Measurements from ENCODE around the gene SEPTIN5. TPM values are rescaled to one million over a fixed set of nuclear protein-coding genes. Genes with fewer than 3 reads are reported as not detected.

SEPTIN5 gene
- total and polyA plus RNA-seq, 9 of the 15 experiments (the other 6 are each of a cell fraction or from before 2014, with no cell fraction given) = 0.03 to 195 (median 119) TPM

DNA sequence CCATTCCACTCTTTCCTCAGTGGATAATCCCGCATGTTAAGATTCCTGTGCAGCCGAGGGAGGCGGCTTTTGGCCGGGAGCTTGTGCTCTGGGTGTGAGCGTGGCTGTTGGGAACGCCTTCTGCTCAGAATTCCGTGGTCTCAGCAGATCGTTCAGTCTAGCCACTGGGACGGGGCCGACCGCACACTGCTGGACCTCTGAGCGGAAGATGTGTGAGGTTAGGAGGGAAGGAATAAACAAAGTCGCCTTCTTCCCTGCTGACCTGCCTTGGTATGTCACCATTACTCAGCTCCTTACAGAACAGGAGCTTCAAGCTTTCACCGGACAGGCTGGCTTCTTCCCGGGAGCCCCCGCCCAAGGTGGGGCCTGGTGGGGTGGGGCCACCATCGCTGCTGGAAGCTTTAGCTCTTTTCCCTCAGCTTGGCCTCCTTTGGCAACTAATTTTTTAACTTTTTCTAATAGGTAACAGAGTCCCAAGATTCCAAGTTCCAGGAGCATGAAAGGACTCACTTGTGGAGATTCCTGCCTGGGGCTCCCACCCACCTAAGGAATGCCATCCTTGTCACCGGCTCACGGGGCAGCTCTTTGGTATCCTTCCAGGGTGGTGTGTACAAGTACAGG, 22.5 kb upstream of the SEPTIN5 start (continued):
- peak; percentile 34; the same call in 1 of the 2 replicates for TF ChIP-seq ZNF589 (CRISPR knock-in tag; IDR thresholded peaks at IDR 0.05; ENCODE audit: low read depth)
- no peak for TF ChIP-seq STAG1 (CRISPR knock-in tag; IDR thresholded peaks at IDR 0.05; ENCODE audit: borderline replicate concordance)
- TF ChIP-seq BRD9 (IDR thresholded peaks at IDR 0.05; ENCODE audit: low read depth, partially characterized antibody) = peak; percentile 81
- TF ChIP-seq HDGF (IDR thresholded peaks at IDR 0.05) = peak; percentile 35; the same call in 1 of the 2 replicates
- TF ChIP-seq POU5F1 (IDR thresholded peaks at IDR 0.05; ENCODE audit: borderline replicate concordance, low read depth, low read length, partially characterized antibody) = no peak
- no peak for TF ChIP-seq TAF15 (IDR thresholded peaks at IDR 0.05; ENCODE audit: low read depth, low read length)
- no peak for TF ChIP-seq ELF2 (CRISPR knock-in tag; IDR thresholded peaks at IDR 0.05)
- peak; percentile 60; the same call in 1 of the 2 replicates for TF ChIP-seq SOX6 (IDR thresholded peaks at IDR 0.05)
- TF ChIP-seq STAT5B (CRISPR knock-in tag; IDR thresholded peaks at IDR 0.05) = no peak
- TF ChIP-seq, protein P1, sequence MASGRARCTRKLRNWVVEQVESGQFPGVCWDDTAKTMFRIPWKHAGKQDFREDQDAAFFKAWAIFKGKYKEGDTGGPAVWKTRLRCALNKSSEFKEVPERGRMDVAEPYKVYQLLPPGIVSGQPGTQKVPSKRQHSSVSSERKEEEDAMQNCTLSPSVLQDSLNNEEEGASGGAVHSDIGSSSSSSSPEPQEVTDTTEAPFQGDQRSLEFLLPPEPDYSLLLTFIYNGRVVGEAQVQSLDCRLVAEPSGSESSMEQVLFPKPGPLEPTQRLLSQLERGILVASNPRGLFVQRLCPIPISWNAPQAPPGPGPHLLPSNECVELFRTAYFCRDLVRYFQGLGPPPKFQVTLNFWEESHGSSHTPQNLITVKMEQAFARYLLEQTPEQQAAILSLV (tag; IDR thresholded peaks at IDR 0.05) = no peak
- TF ChIP-seq GATAD2A (IDR thresholded peaks at IDR 0.05) = peak; percentile 79
- no peak; a peak in 1 of 4 replicates for TF ChIP-seq NONO (IDR thresholded peaks at IDR 0.05; ENCODE audit: low read depth in 2 of 2, low read length in 1 of 2)
- TF ChIP-seq NR2C1 (IDR thresholded peaks at IDR 0.05) = no peak
- TF ChIP-seq NR2C1 (tag; IDR thresholded peaks at IDR 0.05) = 0 out of 2 replicates have a peak, but pooled peaks have one; percentile 11
- TF ChIP-seq, protein P2, sequence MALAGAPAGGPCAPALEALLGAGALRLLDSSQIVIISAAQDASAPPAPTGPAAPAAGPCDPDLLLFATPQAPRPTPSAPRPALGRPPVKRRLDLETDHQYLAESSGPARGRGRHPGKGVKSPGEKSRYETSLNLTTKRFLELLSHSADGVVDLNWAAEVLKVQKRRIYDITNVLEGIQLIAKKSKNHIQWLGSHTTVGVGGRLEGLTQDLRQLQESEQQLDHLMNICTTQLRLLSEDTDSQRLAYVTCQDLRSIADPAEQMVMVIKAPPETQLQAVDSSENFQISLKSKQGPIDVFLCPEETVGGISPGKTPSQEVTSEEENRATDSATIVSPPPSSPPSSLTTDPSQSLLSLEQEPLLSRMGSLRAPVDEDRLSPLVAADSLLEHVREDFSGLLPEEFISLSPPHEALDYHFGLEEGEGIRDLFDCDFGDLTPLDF (CRISPR knock-in tag; IDR thresholded peaks at IDR 0.05) = peak; percentile 28; the same call in 1 of the 2 replicates
- no peak for TF ChIP-seq LEF1 (IDR thresholded peaks at IDR 0.05)
- TF ChIP-seq JUN (IDR thresholded peaks at IDR 0.05; ENCODE audit: borderline replicate concordance, low read depth, low read length) = peak; percentile 47; the same call in 1 of the 2 replicates
- no peak for TF ChIP-seq JUN (CRISPR knock-in tag; IDR thresholded peaks at IDR 0.05; ENCODE audit: borderline replicate concordance)
- TF ChIP-seq KLF13 (tag; IDR thresholded peaks at IDR 0.05; ENCODE audit: borderline replicate concordance, low read depth) = peak; percentile 12; the same call in 1 of the 2 replicates
- TF ChIP-seq KDM2B (CRISPR knock-in tag; IDR thresholded peaks at IDR 0.05) = 0 out of 2 replicates have a peak, but pooled peaks have one; percentile 73
- TF ChIP-seq ZNF3 (CRISPR knock-in tag; IDR thresholded peaks at IDR 0.05) = no peak
- TF ChIP-seq WHSC1 (IDR thresholded peaks at IDR 0.05; ENCODE audit: low read length) = peak; percentile 91
- TF ChIP-seq PTBP1 (IDR thresholded peaks at IDR 0.05; ENCODE audit: low read depth, low read length) = 0 out of 2 replicates have a peak, but pooled peaks have one; percentile 12
- TF ChIP-seq GABPB2 (CRISPR knock-in tag; conservative IDR thresholded peaks at IDR 0.05) = 0 out of 2 replicates have a peak, but pooled peaks have one; percentile 68
- TF ChIP-seq RB1 (IDR thresholded peaks at IDR 0.05; ENCODE audit: low read depth) = peak; percentile 66
- TF ChIP-seq HDAC2 (IDR thresholded peaks at IDR 0.05) = peak; percentile 80; the same call in 1 of the 2 replicates
- TF ChIP-seq RFX7 (CRISPR knock-in tag; IDR thresholded peaks at IDR 0.05) = peak; percentile 52; the same call in 1 of the 2 replicates
- peak; percentile 76; the same call in 1 of the 2 replicates for TF ChIP-seq DPF2 (IDR thresholded peaks at IDR 0.05)
- peak; percentile 53 for TF ChIP-seq TAF1 (IDR thresholded peaks at IDR 0.05; ENCODE audit: control insufficient read depth, extremely low read depth, insufficient read depth, low read length, severe bottlenecking)
- 0 out of 2 replicates have a peak, but pooled peaks have one; percentile 63 for TF ChIP-seq DNMT1 (IDR thresholded peaks at IDR 0.05)
